ENCODE data around the gene TMEM86B.
"Not testable (repeated sequence)": the region's sequence is repeated elsewhere in the genome, so short reads cannot be mapped to it uniquely, and the experiment has no call there.

Gene TMEM86B

DNA sequence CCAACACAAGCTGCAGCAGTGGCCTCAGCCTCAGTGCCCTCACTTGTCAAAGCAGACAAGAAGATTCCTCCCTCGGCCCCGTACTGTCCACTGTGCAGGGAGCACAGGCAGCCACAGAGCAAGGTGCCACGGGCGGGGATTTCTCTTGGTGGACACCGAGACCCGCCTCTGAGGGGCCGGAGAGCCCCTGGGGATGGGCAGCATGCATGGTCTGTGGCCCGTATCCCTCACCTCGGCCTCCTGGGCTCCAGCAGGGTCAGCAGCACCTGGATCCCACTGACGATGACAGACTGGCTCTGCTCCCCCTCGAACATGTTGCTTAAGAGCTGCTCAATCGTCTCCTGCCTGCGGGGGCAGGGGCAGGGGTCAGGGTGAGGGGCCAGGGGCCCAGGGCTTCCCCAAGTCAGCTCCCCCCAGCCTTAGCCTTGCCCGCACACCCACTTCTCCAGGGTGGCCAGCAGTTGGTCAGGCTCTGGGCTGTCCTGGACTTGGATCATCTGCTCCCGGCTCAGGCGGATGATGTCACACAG lies 13.4 kb upstream of the TMEM86B start:
- DNase-seq (ENCODE audit: low spot score) = no peak

GRCh38 chr19:55241143-55241934 lies 12.8 kb upstream of the TMEM86B start:
- no peak for DNase-seq (ENCODE audit: low spot score)

- DNase-seq (ENCODE audit: low spot score) = no peak
Observed at GRCh38 chr19:55240713-55241020, 12.1 kb upstream of the TMEM86B start.

GRCh38 chr19:55239004-55239403 lies 10.4 kb upstream of the TMEM86B start:
- no peak for DNase-seq (ENCODE audit: low spot score)

DNA sequence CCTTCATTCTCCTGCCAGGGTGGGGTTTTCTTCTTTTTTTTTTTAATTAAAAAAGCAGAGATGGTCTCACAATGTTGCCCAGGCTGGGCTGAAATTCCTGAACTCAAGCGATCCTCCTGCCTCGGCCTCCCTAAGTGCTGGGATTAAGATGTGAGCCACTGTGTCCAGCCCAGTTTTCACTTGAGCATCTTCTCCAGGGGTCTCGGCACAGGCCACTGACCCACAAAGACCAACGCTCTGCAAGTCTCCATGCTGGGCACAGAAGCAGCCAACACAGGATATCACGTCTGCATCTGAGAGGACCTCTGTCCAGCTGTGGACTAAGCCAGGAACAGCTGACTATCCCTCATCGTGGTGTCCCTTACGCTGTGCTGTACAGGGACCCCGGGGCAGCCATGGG lies 9.5 kb upstream of the TMEM86B start:
- no peak for DNase-seq (ENCODE audit: low spot score)

GRCh38 chr19:55232986-55233385 lies 4.4 kb upstream of the TMEM86B start:
- DNase-seq (ENCODE audit: low spot score) = no peak

- DNase-seq (ENCODE audit: low spot score) = no peak
Observed at GRCh38 chr19:55232286-55232602, 3.7 kb upstream of the TMEM86B start.

DNA sequence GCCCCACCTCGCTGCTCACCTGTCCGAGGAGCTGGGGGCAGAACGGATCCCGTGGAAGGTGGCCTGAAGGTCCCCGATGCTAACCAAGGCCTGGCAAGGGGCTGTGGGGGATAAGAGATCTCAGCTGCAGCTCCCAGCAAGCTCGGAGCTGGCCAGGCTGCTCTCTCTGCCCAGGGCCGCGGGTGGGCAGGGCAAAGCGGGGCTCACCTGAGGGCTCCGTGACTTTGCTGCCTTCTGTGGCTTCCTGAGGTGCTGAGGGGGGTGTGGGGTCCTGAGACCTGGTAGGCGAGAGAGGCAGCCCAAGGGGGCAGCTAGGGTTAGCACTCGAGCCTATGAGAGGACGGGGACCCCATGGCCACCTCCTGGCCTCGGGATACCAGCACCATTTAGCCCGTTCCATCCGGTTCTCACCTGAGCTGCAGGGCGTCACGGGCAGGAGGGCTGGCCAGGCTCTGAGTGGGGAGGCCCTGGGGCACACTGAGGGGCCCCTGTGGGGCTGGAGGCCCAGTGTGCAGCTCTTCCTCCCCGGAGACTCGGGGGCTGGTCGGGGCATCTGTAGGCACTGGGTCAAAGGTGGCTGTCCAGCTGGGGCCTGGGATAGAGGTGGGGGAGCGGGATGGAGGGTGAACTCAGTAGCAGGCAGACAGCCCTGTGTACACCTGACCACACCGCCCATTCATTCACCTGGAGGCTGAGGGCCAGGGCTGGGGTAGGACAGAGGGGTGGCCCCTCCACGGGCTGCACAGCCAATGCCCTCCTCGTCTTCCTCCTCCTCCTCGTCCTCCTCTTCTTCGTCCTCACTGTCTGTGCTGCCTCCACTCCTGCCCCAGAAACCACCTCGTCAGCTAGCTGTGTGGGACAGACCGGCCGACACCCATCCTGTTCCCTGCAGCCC lies 3.1 kb upstream of the TMEM86B start:
- no peak for DNase-seq (ENCODE audit: low spot score)

DNA sequence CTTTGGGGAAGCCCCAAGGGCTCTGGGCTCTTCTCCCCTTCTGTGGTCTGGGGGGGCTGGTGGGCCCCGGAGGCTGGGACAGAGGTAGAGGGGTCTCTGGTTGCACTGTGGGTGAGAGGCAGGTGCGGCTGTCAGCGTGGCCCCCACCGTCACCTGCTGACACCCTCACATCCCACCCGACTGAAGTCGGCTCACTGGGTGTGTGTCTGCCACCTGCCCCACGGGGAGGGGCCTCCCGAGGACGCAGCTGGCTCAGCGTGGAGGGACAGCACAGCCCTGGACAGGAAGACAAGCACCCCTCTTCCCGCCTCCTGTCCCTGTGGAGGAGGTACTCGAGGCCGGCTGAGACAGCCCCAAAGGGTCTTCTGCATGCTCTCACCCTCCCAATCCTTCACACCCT lies 2.2 kb upstream of the TMEM86B start:
- no peak for DNase-seq (ENCODE audit: low spot score)

GRCh38 chr19:55230329-55230728 lies 1.8 kb upstream of the TMEM86B start:
- no peak for DNase-seq (ENCODE audit: low spot score)

- no peak for DNase-seq (ENCODE audit: low spot score)
Observed at GRCh38 chr19:55229789-55230182, 1.2 kb upstream of the TMEM86B start.

DNA sequence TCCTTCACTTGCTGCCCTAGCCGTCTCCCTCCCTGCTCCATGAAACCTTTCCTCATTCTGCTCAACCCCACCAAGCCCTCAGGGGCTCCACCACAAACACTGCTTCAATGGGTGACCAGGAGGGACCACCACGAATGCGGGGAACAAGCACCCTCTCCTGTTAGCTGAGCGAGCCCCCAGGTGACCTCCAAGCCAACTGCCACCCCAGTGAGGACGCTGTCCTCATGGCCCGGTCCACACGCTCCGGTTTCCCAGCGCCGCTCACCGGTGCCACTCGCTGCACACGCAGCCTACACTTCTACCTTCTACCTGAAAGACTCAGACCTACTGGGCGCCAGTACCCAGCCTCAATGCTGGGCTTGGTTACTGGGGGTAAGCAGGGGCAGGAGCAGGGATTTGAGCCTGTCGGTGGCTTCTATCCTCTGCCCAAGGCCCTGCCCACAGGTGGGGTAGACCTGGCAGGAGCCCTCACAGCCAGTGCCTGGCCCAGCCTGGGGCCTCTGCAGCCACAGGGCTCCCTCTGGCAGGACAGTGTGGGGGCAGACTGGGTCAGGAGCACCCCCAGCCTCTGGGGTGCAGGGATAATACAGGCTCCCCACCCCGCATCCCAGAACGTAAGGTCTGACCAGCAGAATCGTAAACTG lies 704 bp upstream of the TMEM86B start:
- no peak for DNase-seq (ENCODE audit: low spot score)

DNA sequence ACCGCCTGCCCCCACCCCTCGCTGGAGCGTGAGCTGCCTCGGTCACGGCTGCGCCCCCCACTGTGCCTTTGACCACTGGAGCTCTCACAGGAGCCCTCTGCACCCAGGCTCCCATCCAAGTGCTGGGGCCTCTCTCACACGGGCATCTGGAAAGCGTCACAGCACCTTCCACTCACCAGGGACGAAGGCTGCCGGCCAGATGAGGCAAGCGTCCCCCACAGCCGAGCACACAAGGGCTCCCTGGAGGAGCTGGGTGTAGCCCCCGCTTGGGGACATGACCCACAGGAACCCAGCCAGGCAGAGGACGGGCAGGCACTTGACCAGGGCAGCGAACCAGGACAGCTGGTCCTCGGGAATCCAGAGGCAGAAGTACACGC lies 560 bp downstream of the TMEM86B start:
- no peak for DNase-seq (ENCODE audit: low spot score)

GRCh38 chr19:55227241-55228014 lies 1.1 kb downstream of the TMEM86B start:
- DNase-seq (ENCODE audit: low spot score) = no peak

GRCh38 chr19:55226788-55227187 lies 1.8 kb downstream of the TMEM86B start:
- DNase-seq (ENCODE audit: low spot score) = no peak

DNA sequence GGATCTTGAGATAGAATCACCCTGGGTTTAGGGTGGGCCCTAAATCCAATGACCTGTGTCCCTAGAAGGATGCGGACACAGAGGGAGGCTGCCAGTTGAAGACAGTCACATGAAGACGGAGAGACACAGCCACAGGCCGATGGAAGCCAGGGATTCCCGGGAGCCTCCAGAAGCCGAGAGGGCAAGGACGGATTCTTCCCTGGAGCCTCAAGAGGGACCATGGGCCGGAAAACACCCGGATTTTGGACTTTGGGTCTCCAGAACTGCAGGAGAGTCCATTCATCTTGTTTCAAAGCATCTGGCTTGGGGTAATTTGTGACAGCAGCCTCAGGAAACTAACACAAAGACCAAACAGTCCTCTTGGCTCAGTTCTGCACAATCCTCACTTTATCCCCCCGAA lies 2.3 kb downstream of the TMEM86B start:
- DNase-seq (ENCODE audit: low spot score) = no peak

DNA sequence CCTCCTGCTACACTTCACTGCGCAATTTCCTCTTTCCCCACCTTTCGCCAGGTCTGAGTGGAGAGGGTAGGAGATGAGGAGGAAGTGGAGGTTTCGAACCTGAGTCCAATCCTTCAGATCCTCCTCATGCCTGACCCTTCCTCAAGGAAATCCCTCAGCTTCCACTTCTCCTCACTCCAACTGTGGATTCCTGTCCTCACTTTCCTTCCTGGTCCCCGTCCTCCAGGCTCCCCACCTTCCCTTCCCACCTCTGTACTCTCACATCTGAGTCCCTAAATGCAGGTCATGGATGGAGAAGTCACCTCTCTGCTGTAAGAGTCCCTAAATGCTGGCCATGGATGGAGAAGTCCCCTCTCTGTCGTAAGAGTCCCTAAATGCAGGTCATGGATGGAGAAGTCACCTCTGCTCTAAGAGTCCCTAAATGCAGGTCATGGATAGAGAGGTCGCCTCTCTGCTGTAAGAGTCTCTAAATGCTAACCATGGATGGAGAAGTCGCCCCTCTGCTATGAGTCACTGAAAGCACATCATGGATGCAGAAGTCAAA lies 3.1 kb downstream of the TMEM86B start:
- DNase-seq (ENCODE audit: low spot score) = peak; percentile 30

DNA sequence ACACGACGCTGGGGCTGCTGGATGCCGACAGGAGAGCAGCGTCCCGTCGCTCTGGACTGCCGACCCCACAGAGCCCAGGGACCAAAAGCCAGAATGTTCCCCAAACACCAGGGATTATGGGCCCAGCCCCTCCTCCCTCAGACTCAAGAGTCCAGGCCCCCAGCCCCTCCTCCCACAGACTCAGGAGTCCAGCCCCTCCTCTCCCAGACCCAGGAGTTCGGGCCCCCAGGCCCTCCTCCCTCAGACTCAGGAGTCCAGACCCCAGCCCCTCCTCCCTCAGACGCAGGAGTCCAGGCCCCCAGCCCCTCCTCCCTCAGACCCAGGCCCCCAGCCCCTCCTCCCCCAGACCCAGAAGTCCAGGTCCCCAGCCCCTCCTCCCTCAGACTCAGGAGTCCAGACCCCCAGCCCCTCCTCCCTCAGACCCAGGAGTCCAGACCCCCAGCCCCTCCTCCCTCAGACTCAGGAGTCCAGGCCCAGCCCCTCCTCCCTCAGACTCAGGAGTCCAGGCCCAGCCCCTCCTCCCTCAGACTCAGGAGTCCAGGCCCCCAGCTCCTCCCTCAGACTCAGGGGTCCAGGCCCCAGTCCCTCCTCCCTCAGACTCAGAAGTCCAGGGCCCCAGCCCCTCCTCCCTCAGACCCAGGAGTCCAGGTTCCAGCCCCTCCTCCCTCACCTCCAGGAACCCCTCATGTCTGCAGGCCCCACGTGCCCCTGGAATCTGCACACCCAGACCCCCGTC lies 3.7 kb downstream of the TMEM86B start:
- DNase-seq (ENCODE audit: low spot score) = not testable (repeated sequence)

- no peak for DNase-seq (ENCODE audit: low spot score)
Observed at GRCh38 chr19:55224038-55224665, 4.4 kb downstream of the TMEM86B start.

GRCh38 chr19:55223291-55224037 lies 5.1 kb downstream of the TMEM86B start:
- DNase-seq (ENCODE audit: low spot score) = no peak
